PFSK-1 (cell line): ENCODE measurements around the gene SNCAIP.

ENCODE experiments used
- POLR2AphosphoS5 ChIP-seq: IDR thresholded peaks from 2 replicates; pipeline ENCODE4 v1.6.1; 2012; ENCODE audit warnings: low read depth, mild to moderate bottlenecking, control low read depth, low read length, moderate library complexity
- TAF1 ChIP-seq: IDR thresholded peaks from 2 replicates; pipeline ENCODE4 v1.6.1; 2012; ENCODE audit warnings: low read length, control low read depth, borderline replicate concordance; ENCODE audit not compliant: insufficient read depth

DNA sequence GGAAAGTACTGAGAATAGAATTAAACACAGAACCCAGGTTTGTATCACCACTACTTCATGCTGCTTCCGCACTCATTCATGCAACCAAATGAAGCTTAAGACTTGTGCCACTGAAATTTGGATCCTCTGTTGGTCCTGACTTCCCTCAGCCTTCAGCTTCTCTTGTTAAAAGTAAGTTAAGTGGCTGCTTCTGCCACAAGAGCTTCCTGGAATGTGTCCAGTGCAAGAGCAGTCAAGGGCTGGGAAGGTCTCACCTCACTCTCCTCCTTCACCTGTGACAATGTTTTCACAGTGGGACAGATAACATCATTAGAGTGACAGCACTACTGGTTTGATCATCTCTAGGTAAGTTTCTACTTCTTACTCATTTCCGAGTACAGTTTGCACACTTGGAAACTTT, 7.9 kb downstream of the SNCAIP start:
- TF ChIP-seq POLR2AphosphoS5 = no peak
- no peak for TF ChIP-seq TAF1
